Tongue (tissue), 3 donors: ENCODE measurements around the gene DCAF5. TPM values are rescaled to one million over a fixed set of nuclear protein-coding genes. Genes with fewer than 3 reads are reported as not detected.

Source experiments
- DNase-seq: peaks from one replicate; pipeline ENCODE4 v3.0.0-alpha.2; 2015
- small RNA-seq: library from RNA; depleted of rRNA; stranded (forward); fragments of <200 nt; gene quantifications from one replicate; pipeline ENCODE3, GENCODE V24; 2014; ENCODE audit warnings: low replicate concordance
- total RNA-seq: library from RNA; depleted of rRNA; stranded (reverse); fragments of >200 nt; gene quantifications from one replicate; pipeline ENCODE4 v1.2.3, GENCODE V29; 2014

DCAF5 gene
- total RNA-seq, 1 donor from 2014 or later: 34.3 TPM

GRCh38 chr14:69003626-69004025 is 149.3 kb downstream of the DCAF5 start:
- DNase-seq: no peak

DNA sequence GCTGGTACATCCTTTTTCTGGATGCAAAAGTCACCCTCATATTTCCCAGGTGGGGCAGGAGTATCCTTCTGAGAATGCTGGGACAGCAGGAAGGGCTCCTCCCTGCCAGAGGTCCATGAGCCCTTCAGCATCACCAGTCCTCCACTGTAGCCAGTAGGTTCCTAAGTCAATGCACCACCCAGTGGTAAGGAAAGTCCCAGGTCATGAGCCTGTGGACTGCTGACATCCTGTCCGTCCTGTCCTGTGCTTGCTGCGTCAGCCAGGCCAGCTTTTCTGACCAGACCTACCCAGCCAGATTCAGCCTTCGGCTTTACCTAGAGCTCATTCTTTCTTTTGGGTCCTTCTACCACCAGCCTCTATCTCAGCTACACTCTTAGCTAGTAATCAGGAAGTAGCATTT is 150.8 kb downstream of the DCAF5 start:
- no peak for DNase-seq

DNA sequence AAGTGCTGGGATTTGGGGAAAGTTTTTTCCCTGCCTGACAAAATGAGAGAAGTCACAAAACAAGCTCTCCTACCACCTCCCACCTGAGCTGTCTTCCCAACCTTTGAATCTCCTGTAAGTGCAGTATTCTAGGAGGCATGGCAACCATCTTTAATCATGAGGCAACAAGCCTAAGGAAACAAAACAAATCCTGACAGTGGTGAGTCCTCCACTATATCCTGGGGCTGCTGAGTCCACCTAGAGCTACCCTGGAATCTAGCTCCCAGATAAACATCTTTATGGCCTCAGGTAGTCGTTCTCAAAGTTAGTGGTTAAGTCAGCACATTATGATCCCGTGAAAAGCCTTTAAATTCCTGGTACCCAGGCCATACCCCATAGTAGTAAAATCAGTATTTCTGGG is 151.5 kb downstream of the DCAF5 start:
- DNase-seq: no peak

Small RNA genes lying within 50 kb of the gene (small RNA-seq; reads per million reads assigned to genes)
- gene RF00019: not detected
- not detected for gene RPS29P1

Other genes with a start within 250 kb of the DCAF5 start
- gene ACTN1, start 173.8 kb downstream of the DCAF5 start, total RNA-seq: 72.9 TPM
- 18.5 TPM for gene EXD2, start 38.4 kb upstream of the DCAF5 start, total RNA-seq
- 17.3 TPM for gene GALNT16, start 107.0 kb upstream of the DCAF5 start, total RNA-seq
- gene ERH, start 245.2 kb upstream of the DCAF5 start, total RNA-seq: 54.1 TPM
- gene SLC39A9, start 245.6 kb upstream of the DCAF5 start, total RNA-seq: 56.3 TPM